ENCODE results near the gene ADAP1. TPM values are rescaled to one million over a fixed set of nuclear protein-coding genes. Genes with fewer than 3 reads are reported as not detected.

ADAP1 gene
- total and polyA plus RNA-seq, 2 of the 8 experiments (the other 6 are each of a cell fraction or from before 2014, with no cell fraction given): 5.8 to 6.1 TPM

DNA sequence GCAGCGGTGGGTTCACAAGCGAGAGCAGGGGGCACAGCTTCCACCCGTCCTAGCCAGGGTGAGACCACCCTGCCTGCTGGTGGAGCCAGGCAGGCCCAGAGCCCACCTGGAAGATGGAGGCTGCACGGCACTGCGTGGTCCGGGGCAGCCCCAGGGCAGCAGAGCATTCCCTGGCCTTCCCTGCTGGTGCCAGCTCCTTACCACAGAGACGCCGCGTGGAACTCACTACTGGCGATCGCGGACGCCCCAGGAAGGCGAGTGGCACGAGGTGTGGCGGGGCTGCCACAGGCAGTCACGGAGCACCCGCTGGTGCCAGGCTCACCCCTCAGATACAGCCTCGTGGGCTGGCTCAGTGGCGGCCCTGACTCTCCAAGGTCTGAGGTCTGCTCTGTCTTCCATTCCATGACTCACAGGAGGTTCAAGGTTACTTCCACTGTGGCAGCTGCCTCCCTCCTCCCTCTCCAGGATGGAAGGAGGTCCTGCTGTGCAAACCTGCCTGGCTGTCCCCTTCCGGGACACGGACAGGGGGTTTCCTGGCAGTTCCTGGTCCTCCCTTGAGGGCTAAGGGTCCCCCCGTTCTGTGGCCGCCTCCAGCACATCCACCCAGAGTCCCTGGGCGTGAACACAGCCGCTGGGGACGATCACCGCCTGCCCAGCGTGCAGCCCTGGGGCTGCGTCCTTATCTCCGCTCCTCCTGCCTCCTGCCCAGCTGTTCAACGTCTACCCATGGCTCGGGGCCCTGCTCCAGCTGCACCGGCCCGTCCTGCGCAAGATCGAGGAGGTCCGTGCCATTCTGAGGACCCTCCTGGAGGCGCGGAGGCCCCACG is 31.6 kb upstream of the ADAP1 start:
- Histone ChIP-seq H3K4ac (replicated peaks; ENCODE audit: insufficient read length, low read depth, low read length) (no peak overlapping the region), H4K20me1 (replicated peaks in 1 of 2; ENCODE audit: control insufficient read depth in 1 of 2, insufficient read depth in 2 of 2, low read length in 2 of 2) (no peaks in the 10 kb centered on the region), H2BK15ac (ENCODE audit: low read length) (0 out of 2 replicates have a peak overlapping the region, but pooled peaks have one; percentile 29), H3K9me3 (ENCODE audit: insufficient read depth in 2 of 2, low read depth in 1 of 2, low read length in 1 of 2) (no peaks in the 10 kb centered on the region), H2BK120ac (replicated peaks; ENCODE audit: low read depth, low read length) (no peak overlapping the region), H2AK5ac (ENCODE audit: low read depth, low read length) (no peak overlapping the region), H4K5ac (ENCODE audit: insufficient read length, low read depth, low read length) (no peak overlapping the region), H3K36me3 (ENCODE audit: control insufficient read depth in 2 of 4, insufficient read depth in 4 of 4, low read length in 3 of 4) (no peaks in the 10 kb centered on the region), H2BK12ac (ENCODE audit: low read depth, low read length) (no peak overlapping the region), H4K8ac (ENCODE audit: extremely low read depth, insufficient read depth, low read length) (peak overlapping the region; percentile 51; the same call in 1 of the 2 replicates), H3K23me2 (ENCODE audit: low read depth, low read length) (no peaks in the 10 kb centered on the region), H2AFZ (ENCODE audit: low read length) (no peak overlapping the region), H3K79me2 (ENCODE audit: control insufficient read depth in 1 of 2, insufficient read depth in 2 of 2, low read length in 2 of 2) (no peaks in the 10 kb centered on the region), H4K91ac (replicated peaks; ENCODE audit: insufficient read length, low read length) (no peak overlapping the region), H2BK5ac (ENCODE audit: low read depth, low read length) (no peak overlapping the region), H3K27ac (ENCODE audit: low read depth, low read length) (no peak overlapping the region), H3K4me3 (ENCODE audit: extremely low read depth in 1 of 4, insufficient read depth in 2 of 4, low read depth in 3 of 4, low read length in 4 of 4) (no peak overlapping the region), H3K56ac (replicated peaks; ENCODE audit: insufficient read length, low read depth, low read length) (no peak overlapping the region), H3K4me1 (replicated peaks in 1 of 4; ENCODE audit: control insufficient read depth in 3 of 4, insufficient read depth in 4 of 4, low read length in 3 of 4) (peaks cover 0 to 5% (median 1%) of the 10 kb centered on the region in 4 experiments; a peak in 3 of 7 replicates), H3K27me3 (replicated peaks in 1 of 4; ENCODE audit: control insufficient read depth in 3 of 4, extremely low read depth in 1 of 4, insufficient read depth in 3 of 4, low read length in 3 of 4) (no peaks in the 10 kb centered on the region), H3K4me2 (ENCODE audit: insufficient read depth in 1 of 2, low read depth in 2 of 2, low read length in 2 of 2) (no peak overlapping the region), H3K79me1 (ENCODE audit: low read depth, low read length) (no peaks in the 10 kb centered on the region), H2BK20ac (ENCODE audit: low read length) (no peak overlapping the region), H3K9ac (replicated peaks in 1 of 4; ENCODE audit: extremely low read depth in 1 of 4, low read depth in 3 of 4, low read length in 3 of 4) (no peak overlapping the region; a peak in 1 of 7 replicates), H3K23ac (ENCODE audit: insufficient read length) (no peak overlapping the region), H3K18ac (ENCODE audit: extremely low read depth, low read length) (no peak overlapping the region), H3K14ac (ENCODE audit: insufficient read length) (peak overlapping the region; percentile 16)
- FAIRE-seq: no peak
- DNase-seq (ENCODE audit: low read depth in 1 of 2, low spot score in 2 of 2): no peak
- ChIA-PET CTCF (ENCODE audit: partially characterized antibody) (interaction anchor here (1.1 to 1.4 kb wide), 3 partner anchors 10 to 190 kb away, joined by 3 to 5 read pairs (median 4); no protein-coding TSS in a partner anchor), POLR2A (ENCODE audit: partially characterized antibody) (interaction anchor here (1.0 to 2.4 kb wide), 2 partner anchors 9 to 11 kb away, joined by 4 to 12 read pairs; partner anchors contain the start of gene COX19)
- no peak for TF ChIP-seq CHD2 (IDR thresholded peaks at IDR 0.05; ENCODE audit: low read length)
- TF ChIP-seq SP1 (IDR thresholded peaks at IDR 0.05; ENCODE audit: low read depth, low read length): no peak
- no peak for TF ChIP-seq CEBPB (IDR thresholded peaks at IDR 0.05; ENCODE audit: low read depth, low read length)
- TF ChIP-seq, protein P1, sequence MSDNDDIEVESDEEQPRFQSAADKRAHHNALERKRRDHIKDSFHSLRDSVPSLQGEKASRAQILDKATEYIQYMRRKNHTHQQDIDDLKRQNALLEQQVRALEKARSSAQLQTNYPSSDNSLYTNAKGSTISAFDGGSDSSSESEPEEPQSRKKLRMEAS (IDR thresholded peaks at IDR 0.05): no peak
- TF ChIP-seq, protein P2, sequence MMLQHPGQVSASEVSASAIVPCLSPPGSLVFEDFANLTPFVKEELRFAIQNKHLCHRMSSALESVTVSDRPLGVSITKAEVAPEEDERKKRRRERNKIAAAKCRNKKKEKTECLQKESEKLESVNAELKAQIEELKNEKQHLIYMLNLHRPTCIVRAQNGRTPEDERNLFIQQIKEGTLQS (IDR thresholded peaks at IDR 0.05; ENCODE audit: insufficient read depth, low read depth, low read length): no peak
- WGBS, 2 experiments (ENCODE audit: extremely low coverage in 1 of 2, insufficient coverage in 1 of 2, insufficient read length in 1 of 2, insufficient replicate concordance in 2 of 2, low coverage in 1 of 2, low lambda C conversion rate in 2 of 2, missing lambda C conversion rate in 1 of 2): 90% methylated on average over 35 of the region's 41 CpGs; no CpG with 5 or more reads in 1 of the 2 experiments
